Left ventricle myocardium inferior (tissue), 1 donor: ENCODE results near the gene JDP2. TPM values are rescaled to one million over a fixed set of nuclear protein-coding genes. Genes with fewer than 3 reads are reported as not detected.
A peak's percentile ranks its signal among the peaks of the same experiment; 100 is the strongest.
"Not testable (repeated sequence)": the region's sequence is repeated elsewhere in the genome, so short reads cannot be mapped to it uniquely, and the experiment has no call there.

Source experiments
- DNase-seq: peaks from one replicate; pipeline ENCODE4 v3.0.0-alpha.2; 2020
- H3K27ac ChIP-seq: fragments of 200-600 bp; replicated peaks from 2 replicates; pipeline ENCODE4 v1.8.0; 2021
- H3K27me3 ChIP-seq: fragments of 200-600 bp; 2 replicates; pipeline ENCODE4 v1.8.0; 2021; ENCODE audit warnings: low read depth
- H3K36me3 ChIP-seq: fragments of 200-600 bp; 2 replicates; pipeline ENCODE4 v1.8.0; 2021
- H3K4me1 ChIP-seq: fragments of 200-600 bp; 2 replicates; pipeline ENCODE4 v1.8.0; 2021
- H3K4me3 ChIP-seq: fragments of 200-600 bp; 2 replicates; pipeline ENCODE4 v1.8.0; 2021; ENCODE audit warnings: mild to moderate bottlenecking, moderate library complexity
- H3K9me3 ChIP-seq: fragments of 200-600 bp; replicated peaks from 2 replicates; pipeline ENCODE4 v1.8.0; 2021
- CTCF ChIP-seq: fragments of 200-600 bp; IDR thresholded peaks from 2 replicates; pipeline ENCODE4 v1.8.0; 2021; ENCODE audit warnings: antibody characterized with exemption, mild to moderate bottlenecking, borderline replicate concordance
- intact Hi-C: fragments of 100-400 bp; cut with micrococcal nuclease; formaldehyde crosslinking; loops from one replicate; pipeline ENCODE4 v1.11.0; 2022
- total RNA-seq: library from RNA; stranded (reverse); fragmentation: NEBNext Ultra II Directional; extraction: Animal tissue kit (Norgen Biotek cat#: 25700); gene quantifications from one replicate; pipeline ENCODE4 v1.2.1, GENCODE V29; 2021
- donor health status: DM: no; HTN: yes; CAD: no; lungs with severe emphysema.

Gene JDP2
- total RNA-seq, 1 donor from 2014 or later = 21.9 TPM

- intact Hi-C loops = no loop called here
- no peak for DNase-seq
- Histone ChIP-seq H3K27ac (no peak overlapping the region), H3K4me3 (no peak overlapping the region), H3K27me3 (no peaks in the 10 kb centered on the region), H3K9me3 (no peaks in the 10 kb centered on the region), H3K36me3 (peaks cover 63% of the 10 kb centered on the region), H3K4me1 (peaks cover 24% of the 10 kb centered on the region)
- TF ChIP-seq CTCF = no peak
Observed at GRCh38 chr14:75469606-75470237, 41.9 kb downstream of the JDP2 start.

DNA sequence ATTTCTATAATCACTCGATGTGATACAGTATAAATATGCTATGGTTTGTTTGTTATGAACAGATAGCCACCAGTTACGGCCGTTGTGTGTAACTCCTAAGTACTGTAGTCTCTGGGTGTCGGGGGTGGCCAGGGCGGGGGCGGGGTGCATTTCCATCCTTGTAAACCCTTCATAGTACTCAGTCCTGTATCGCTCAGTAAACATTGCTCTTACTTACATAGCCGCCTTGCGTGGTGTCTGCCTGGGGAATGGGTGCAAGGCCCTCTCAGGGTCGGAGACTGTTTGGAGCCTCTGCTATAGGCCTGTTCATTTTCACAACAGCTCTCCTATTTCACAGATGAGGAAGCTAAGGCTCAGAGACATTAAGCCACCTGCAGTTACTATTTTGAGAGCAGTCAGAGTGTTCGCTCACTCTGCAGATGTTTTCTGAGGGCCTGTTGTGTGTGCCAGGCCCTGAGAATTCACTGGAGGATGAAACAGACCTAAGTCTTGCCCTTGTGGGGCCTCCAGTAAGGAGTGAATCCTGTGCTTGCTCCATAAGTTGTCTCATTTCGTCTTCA, 42.5 kb downstream of the JDP2 start:
- Histone ChIP-seq H3K36me3 (peaks cover 60% of the 10 kb centered on the region), H3K4me3 (no peak overlapping the region), H3K27me3 (no peaks in the 10 kb centered on the region), H3K4me1 (peaks cover 24% of the 10 kb centered on the region), H3K9me3 (no peaks in the 10 kb centered on the region), H3K27ac (no peak overlapping the region)
- DNase-seq = no peak
- TF ChIP-seq CTCF = no peak
- intact Hi-C loops = no loop called here

DNA sequence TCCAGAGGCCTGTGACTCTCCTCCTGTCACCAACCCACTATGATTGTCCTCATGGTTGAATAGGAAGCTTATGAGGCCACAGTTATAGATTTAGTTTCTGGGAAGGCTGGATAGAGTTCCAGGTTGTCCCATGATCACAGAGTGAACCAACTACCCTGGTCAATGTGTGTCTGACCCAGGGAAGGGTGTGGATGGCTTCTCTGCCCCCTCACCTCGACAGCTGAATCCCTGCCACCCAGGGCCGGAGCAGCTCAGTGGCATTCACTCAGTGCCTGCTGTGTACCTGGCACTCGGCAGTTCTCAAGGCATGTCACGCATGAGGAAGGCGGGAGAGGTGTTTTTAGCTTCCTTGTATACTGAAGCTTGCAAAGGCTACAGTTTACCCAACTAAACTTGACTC, 43.2 kb downstream of the JDP2 start:
- H3K36me3 ChIP-seq = peaks cover 61% of the 10 kb centered on the region
- no peak for TF ChIP-seq CTCF
- H3K4me3 ChIP-seq = no peak overlapping the region
- DNase-seq = no peak
- H3K4me1 ChIP-seq = peaks cover 21% of the 10 kb centered on the region
- H3K27me3 ChIP-seq = no peaks in the 10 kb centered on the region
- intact Hi-C loops = no loop called here
- no peaks in the 10 kb centered on the region for H3K9me3 ChIP-seq
- H3K27ac ChIP-seq = no peak overlapping the region

DNA sequence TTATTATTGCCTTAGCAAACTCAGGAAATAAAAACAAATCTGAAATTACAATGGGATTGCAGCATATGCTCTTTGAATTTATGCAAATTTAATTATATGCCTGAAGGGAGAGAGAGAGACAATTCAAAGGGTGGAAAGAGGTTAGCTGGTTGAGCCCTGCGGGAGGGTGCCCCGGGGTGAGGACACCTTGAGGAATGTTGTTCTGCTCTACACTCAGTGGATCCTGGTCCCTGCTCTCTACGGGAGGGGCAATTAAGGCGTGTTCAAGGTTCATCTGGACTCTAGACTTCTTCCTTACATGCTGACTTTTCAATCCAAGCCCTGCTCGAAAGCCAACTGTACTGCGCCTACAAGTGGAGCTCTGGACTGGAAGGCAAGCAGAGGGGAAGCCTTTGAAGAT, 46.3 kb downstream of the JDP2 start:
- H3K27ac ChIP-seq, H3K27me3 ChIP-seq, intact Hi-C loops, DNase-seq, H3K4me3 ChIP-seq, H3K4me1 ChIP-seq, H3K9me3 ChIP-seq: not testable (repeated sequence)
- peaks cover 62% of the 10 kb centered on the region for H3K36me3 ChIP-seq

- DNase-seq = no peak
- peak; percentile 31 for TF ChIP-seq CTCF
- Histone ChIP-seq H3K27me3 (no peaks in the 10 kb centered on the region), H3K27ac (no peak overlapping the region), H3K9me3 (no peaks in the 10 kb centered on the region), H3K36me3 (peaks cover 39% of the 10 kb centered on the region), H3K4me3 (no peak overlapping the region), H3K4me1 (peaks cover 8% of the 10 kb centered on the region)
- intact Hi-C loops = no loop called here
Observed at GRCh38 chr14:75476274-75476995, 48.6 kb downstream of the JDP2 start.

GRCh38 chr14:75477881-75478280, 50.1 kb downstream of the JDP2 start:
- no peak for TF ChIP-seq CTCF
- peaks cover 25% of the 10 kb centered on the region for H3K36me3 ChIP-seq
- intact Hi-C loops = no loop called here
- H3K27me3 ChIP-seq = no peaks in the 10 kb centered on the region
- no peak for DNase-seq
- H3K9me3 ChIP-seq = no peaks in the 10 kb centered on the region
- peaks cover 8% of the 10 kb centered on the region for H3K4me1 ChIP-seq
- H3K4me3 ChIP-seq = no peak overlapping the region
- H3K27ac ChIP-seq = no peak overlapping the region
